Stimulated activated CD8-positive, alpha-beta memory T cell treated with anti-CD3 and anti-CD28 coated beads, Interleukin-4, amount 100 ng/mL, for 1 hour (primary cell): Measurements from ENCODE around the gene RPS6KA4.
A peak's percentile ranks its signal among the peaks of the same experiment; 100 is the strongest.
"Not testable (repeated sequence)": the region's sequence is repeated elsewhere in the genome, so short reads cannot be mapped to it uniquely, and the experiment has no call there.

Experiments
- DNase-seq, 2 donors: peaks; one replicate each; pipeline ENCODE4 v3.0.0-alpha.2; 2020; ENCODE audit warnings: low read depth in 2 of 2, low spot score in 1 of 2

RPS6KA4 gene

GRCh38 chr11:64358907-64359711, at the start of gene RPS6KA4:
RPS6KA4 (plus strand) TSS chr11:64359162; CDS start chr11:64359236, 74 bp downstream.
- no peak for DNase-seq

GRCh38 chr11:64312947-64313346, 46.0 kb upstream of the RPS6KA4 start:
- no peak for DNase-seq

- DNase-seq = no peak
Observed at GRCh38 chr11:64313491-64314145, 45.3 kb upstream of the RPS6KA4 start.

GRCh38 chr11:64314146-64314804, 44.7 kb upstream of the RPS6KA4 start:
- DNase-seq = no peak

- no peak for DNase-seq
Observed at GRCh38 chr11:64314805-64315561, 44.0 kb upstream of the RPS6KA4 start.

GRCh38 chr11:64315667-64316526, 43.1 kb upstream of the RPS6KA4 start:
- not testable (repeated sequence) for DNase-seq

- DNase-seq = no peak
Observed at GRCh38 chr11:64316672-64317324, 42.2 kb upstream of the RPS6KA4 start.

GRCh38 chr11:64317325-64317960, 41.5 kb upstream of the RPS6KA4 start, which contains the start of gene TRMT112:
TRMT112 (minus strand) TSS chr11:64317559; CDS start chr11:64317526, 33 bp downstream.
- peak; percentile 91 for DNase-seq

- peak; percentile 83 to 87 for DNase-seq
Observed at GRCh38 chr11:64317961-64318765, 40.8 kb upstream of the RPS6KA4 start, which contains the start of gene PRDX5. PRDX5 (plus strand) TSS chr11:64318121; CDS start chr11:64318216, 95 bp downstream.

GRCh38 chr11:64318766-64319761, 39.9 kb upstream of the RPS6KA4 start:
- DNase-seq = no peak

- DNase-seq = no peak
Observed at GRCh38 chr11:64320556-64320955, 38.4 kb upstream of the RPS6KA4 start.

- no peak for DNase-seq
Observed at GRCh38 chr11:64321026-64321425, 37.9 kb upstream of the RPS6KA4 start.

GRCh38 chr11:64321533-64321932, 37.4 kb upstream of the RPS6KA4 start:
- no peak for DNase-seq

GRCh38 chr11:64322925-64323260, 36.1 kb upstream of the RPS6KA4 start:
- DNase-seq = no peak

- DNase-seq = no peak
Observed at GRCh38 chr11:64323373-64323772, 35.6 kb upstream of the RPS6KA4 start.

GRCh38 chr11:64323984-64324383, 35.0 kb upstream of the RPS6KA4 start:
- DNase-seq = not testable (repeated sequence)
